Inferior parietal cortex (tissue), 1 donor: Measurements from ENCODE around the gene ADAMTS17.

Experiments used
- DNase-seq: peaks from one replicate; pipeline ENCODE4 v3.0.0-alpha.2; 2016; ENCODE audit errors: extremely low spot score

The ADAMTS17 gene

DNA sequence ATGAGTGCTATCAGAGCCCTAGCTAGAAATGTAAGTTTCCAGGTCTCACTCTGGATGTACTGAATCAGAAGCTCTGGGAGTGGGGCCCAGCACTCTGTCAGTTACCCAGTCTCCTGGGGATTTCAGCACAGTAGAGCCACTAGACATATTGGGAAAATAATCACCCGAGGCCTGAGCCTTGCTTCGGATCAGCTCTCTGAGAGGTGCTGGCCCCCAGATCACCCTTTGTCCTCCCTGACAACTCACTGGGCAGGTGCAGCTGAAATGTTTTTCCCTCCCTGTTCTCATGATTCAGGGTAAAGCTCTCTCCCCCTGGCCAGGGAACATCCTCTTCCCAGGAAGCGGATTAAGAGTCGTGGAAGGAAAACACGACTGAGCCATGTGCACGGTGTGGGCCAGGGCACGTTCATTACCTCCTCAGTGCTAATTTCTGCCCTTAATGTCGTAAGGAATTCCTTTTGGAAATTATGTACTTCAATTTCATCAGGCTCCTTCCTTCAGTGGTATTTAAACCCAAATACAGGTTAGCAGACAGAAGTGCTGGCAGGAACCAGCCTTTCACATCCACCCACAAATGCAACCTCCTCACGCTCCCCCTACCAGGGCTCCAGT, 311.8 kb downstream of the ADAMTS17 start:
- DNase-seq, result no peak

DNA sequence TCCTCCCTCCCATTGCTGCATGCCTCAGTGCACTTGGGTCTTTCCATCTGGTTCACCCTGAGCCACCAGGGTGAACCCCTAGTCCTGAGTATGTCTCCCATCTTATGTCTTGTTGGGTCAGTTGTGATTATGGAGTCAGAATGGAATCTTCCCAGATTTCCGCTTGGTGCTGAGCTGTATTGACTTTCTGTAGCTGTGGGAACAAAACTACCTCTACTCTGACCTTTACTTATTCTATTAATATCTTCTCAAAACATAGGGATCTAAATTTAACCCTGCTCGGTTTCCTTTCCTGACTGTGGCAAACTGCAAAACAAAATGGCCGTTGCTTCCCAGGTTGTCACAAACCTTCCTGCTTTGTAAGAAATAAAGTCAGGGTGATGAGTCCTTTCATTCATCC, 312.7 kb downstream of the ADAMTS17 start:
- no peak for DNase-seq

DNA sequence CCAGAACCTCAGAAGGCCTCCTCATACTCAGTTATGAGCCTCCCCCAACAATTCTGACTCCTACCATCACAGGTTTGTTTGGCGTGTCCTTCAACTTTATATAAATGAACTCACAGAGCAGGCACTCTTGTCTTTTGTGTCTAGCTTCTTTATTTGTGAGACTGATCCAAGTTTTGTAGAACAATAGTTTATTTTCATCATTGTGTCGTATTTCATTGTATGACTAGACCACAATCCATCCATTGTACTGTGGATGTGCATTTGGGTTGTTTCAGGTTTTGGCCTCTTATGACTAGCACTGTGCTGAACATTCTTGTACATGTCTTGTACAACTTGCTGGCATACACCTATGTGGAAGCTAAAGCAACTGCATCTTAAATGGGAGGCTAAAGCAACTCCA, 315.7 kb downstream of the ADAMTS17 start:
- DNase-seq, result no peak

DNA sequence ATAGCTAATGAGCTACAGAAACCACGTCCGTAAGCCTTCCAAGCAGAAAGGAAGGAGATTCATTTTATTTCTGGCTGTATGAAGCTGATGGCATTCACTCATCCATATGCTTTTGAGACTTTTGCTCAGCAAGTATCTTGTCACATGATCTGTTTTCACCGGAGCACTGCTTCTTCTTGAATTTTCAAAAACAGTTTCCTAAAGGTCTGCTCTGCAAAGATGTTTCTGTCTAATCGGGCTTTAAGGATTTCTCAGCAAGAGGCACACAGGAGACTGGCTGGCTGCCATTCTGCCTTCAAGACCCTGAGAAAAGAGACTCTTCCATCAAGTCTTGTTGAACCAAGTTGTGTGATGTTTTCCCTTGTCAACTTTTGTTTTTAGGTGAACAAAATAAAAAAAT, 319.0 kb downstream of the ADAMTS17 start:
- DNase-seq, result no peak

DNA sequence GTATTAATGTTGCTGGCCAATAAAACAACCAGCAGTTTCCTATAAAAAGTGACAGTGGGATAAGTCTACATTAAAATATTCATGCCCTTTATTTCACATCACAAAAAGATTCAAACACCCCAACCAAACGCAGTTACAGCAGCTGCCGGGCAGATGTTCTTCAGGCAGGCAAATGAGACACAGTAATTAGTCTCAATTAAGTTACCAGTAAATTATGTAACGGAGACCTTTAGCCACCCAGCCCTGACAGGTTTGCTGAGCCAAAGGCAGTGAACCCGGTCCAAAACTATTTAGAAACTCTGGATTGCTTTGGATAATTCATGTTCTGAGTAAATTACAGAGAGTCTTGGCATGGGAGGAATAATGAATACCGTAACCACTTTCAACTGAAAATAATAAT, 319.4 kb downstream of the ADAMTS17 start:
- DNase-seq, result no peak

DNA sequence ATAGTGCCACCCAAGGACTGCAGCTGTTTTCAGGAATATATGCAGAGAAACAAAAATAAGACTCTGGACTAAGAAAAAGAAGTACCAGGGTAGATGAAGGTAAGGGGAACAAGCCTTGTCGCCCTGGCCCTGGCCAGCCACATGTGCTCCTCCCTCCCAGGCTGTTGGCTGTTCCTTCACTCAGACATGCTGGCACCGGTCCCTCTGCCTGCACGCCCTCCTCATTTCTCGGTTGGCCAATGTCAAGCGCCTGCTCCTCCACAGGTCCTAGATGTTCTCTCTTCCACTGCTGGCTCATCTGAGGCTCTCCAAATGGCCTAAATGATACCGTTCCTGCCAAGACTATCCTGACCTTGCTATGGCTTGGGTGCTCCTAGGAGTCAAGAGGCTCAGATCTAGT, 320.1 kb downstream of the ADAMTS17 start:
- DNase-seq, result no peak

DNA sequence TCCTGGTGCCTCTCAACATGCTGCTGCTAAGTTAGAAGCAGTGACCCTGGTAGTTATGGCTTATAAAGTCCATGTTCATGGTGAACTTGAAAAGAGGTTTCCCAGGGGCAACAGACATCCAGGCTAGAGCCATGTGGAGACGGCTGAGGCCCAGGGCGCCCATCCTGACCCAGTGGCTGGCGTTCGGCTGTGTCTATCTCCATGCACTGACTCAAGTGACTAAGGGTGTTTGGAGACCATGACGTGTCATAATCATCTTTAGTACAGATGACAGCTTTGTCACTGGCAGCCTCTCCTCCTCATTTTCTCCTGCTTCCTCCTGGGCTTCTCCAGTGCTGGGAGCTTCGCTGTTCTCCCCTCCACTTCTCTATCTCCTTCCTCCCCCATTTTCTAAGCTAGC, 321.2 kb downstream of the ADAMTS17 start:
- DNase-seq, result no peak

DNA sequence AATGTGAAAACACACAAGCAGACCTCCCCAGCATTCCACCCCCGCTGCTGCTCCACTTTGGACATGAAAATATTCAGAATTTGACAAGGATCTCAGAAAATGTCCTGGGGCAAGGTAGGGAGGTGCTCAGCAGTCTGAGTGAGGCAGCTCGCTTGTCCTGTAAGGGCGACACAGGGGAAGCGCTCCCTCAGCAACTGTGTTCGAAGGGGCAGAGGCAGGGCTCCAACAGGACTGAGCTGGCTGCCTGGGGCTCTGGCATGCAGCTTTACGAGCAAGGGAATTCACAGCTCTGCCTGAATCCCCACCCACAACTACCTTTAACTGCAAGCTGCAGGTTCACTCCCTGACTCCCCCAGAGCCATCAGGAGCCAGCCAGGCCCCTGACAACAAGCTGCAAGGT, 321.6 kb downstream of the ADAMTS17 start:
- no peak for DNase-seq

DNA sequence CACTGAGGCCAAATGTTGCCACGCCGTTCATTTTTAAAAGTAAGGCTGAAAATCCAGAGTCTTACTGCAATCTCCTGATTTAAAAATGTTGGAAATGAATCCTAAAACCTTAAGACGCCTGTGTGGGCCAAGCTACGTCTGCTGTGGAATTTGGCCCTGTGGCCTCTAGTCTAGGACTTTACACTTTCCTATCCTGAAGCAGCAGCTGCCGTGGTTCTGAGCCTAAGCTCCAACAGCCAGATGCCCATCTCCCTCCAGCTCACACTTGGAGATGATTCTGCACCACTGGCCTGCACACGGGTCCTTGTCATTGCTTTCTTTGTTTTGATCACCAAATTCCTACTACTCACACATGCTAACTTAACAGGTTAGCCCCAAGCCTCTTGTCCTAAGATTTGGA, 322.2 kb downstream of the ADAMTS17 start:
- no peak for DNase-seq

DNA sequence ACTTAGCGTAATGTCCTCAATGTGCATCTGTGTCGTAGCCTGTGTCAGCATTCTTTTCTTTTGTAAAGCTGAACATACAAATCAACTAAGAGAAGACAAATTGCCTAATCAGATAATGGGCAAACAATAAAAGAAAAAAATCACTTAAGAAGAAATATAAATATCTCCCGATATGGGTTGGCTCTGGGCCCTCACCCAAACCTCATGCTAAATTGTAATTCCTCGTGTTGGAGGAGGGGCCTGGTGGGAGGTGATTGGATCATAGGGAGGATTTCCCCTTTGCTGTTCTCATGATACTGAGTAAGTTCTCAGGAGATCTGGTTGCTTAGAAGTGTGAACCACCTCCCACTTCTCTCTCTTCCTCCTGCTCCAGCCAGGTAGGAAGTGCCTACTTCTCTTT, 323.6 kb downstream of the ADAMTS17 start:
- DNase-seq, result no peak

DNA sequence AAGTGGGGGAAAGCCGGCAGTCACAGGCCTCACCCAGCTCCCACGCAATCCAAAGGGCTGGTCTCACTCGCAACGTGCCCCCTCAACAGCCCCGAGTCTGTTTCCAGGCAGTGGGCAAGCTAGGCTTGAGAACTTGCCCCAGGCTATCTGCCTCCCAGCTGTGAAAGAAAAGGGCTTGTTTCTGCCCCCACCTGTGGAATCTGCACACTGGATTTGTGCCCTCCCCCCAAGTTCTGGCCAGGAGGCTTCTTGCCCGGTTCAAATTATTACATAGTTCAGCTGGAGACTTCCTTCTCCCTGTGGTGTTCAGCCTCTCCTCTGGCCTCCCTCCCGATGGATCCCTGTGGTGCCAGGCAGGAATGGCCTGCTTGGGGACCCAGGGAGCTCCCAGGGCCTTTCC, 324.6 kb downstream of the ADAMTS17 start:
- no peak for DNase-seq

DNA sequence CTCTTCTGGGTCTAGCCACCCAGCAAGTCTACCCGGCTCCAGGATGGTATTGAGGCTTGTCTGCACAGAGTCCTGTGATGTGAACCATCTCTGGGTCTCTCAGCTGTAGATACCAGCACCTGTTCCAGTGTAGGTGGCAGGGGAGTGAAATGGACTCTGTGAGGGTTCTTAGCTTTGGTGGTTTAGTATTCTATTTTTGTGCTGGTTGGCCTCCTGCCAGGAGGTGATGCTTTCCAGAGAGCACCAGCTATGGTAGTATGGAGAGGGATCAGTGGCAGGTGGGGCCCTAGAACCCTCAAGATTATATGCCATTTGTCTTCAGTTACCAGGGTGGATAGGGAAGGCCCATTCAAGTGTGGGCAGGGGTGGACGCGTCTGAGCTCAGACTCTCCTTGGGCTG, 325.1 kb downstream of the ADAMTS17 start:
- DNase-seq, result no peak

DNA sequence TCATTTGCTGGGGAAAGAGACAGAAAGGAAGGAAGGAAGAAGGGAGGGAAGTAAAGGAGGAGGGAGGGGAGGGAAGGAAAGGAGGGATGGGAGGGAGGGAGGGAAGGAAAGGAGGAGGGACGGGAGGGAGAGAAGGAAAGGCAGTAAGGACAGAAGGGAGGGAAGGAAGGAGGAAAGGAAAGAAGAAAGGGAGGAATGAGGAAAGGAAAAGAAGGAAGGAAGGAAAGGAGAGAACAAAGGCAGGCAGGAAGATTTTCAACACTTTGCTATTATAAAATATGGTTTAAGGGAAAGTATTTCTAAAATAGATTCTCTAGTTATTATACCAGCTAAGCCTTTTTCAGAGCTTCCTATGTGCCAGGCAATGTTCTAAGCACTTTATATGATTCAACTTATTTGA, 330.5 kb downstream of the ADAMTS17 start:
- no peak for DNase-seq

DNA sequence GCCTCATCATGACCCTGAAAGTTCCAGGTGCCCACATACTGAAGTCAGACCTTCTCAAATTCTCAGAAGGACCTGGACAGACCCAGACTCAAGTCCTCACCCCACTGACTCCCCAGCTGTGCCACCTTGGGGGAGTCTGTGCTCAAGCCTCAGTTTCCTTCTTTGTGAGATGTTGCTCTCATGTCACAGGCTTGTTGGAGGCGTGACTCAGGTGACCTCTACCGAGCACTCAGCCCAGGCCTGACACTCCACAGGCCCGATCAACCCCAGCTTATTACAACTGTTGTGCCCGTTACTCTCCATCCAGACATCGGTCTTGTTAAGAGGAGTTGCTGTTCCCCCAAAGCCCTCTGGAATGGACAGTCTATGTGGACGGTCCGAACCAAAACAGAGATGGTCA, 332.4 kb downstream of the ADAMTS17 start:
- DNase-seq, result no peak

DNA sequence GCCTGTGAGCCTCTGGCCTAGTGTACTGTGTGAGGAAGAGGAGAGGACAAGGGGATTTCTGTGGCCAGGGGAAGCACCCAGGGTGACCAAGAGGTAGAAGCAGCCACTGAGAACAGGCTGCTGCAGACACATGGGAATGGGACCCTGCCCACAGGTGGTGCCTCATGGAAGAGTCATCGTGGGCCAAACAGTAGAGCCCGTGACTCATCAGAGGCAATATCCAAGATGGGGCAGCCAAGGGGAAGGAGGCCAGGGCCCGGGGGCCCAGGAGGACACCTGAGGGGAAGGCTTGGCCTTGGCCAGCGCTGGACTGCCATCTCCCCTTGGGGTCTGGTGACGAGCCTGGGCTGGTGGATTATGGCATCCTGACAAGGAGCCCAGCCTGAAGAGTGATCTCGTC, 333.5 kb downstream of the ADAMTS17 start:
- no peak for DNase-seq

DNA sequence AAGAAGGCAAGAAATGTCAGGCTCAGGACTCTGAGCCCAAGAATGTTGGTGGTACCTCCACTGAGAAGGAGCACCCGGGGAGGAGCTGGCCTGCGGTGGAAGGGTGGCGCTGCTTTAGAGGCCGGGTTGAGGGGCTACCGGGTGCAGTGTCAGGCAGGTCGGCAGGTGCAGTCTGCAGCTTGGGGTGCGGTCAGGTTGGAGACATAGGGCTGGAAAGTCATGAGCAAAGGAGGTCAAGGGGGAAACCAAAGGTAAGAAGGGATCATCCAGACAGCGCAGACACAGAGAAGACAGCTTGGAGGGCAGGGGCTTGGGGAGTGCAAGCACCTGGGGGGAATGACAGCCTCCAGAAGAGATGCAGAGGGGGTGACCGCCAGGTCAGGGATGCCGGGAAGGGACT, 334.2 kb downstream of the ADAMTS17 start:
- no peak for DNase-seq

DNA sequence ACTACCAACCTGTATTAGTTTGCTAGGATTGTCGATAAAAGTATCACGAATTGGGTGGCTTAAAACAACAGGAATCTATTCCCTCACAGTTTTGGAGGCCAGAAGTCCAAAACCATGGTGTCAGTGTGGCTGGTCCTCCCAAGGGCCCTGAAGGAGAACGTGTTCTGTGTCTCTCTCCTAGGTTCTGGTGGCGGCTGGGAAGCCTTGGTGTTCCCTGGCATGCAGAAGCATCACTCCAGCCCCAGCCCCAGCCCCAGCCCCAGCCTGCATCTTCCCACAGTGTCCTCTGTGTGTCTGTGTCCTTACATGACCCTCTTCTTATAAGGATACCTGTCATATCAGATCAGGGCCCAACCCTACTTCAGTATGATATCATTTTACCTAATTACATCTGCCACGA, 336.1 kb downstream of the ADAMTS17 start:
- no peak for DNase-seq

DNA sequence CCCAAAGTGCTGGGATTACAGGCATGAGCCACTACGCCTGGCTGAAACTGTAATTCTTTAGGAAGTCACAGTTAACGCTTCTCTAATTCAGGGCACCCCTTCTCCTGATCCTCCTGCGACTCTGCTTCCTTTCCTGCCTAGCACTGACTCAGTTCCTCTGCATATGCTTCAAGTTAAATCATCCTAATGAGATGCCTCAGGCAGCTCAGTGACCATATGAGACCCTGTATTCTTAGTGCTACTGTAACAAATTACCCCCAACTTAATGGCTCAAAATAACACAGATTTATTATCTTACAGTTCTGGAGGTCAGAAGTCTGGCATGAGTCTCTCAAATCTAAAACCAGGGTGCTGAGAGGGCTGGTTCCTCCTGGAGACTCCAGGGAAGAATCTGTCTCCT, 336.8 kb downstream of the ADAMTS17 start:
- DNase-seq, result no peak

DNA sequence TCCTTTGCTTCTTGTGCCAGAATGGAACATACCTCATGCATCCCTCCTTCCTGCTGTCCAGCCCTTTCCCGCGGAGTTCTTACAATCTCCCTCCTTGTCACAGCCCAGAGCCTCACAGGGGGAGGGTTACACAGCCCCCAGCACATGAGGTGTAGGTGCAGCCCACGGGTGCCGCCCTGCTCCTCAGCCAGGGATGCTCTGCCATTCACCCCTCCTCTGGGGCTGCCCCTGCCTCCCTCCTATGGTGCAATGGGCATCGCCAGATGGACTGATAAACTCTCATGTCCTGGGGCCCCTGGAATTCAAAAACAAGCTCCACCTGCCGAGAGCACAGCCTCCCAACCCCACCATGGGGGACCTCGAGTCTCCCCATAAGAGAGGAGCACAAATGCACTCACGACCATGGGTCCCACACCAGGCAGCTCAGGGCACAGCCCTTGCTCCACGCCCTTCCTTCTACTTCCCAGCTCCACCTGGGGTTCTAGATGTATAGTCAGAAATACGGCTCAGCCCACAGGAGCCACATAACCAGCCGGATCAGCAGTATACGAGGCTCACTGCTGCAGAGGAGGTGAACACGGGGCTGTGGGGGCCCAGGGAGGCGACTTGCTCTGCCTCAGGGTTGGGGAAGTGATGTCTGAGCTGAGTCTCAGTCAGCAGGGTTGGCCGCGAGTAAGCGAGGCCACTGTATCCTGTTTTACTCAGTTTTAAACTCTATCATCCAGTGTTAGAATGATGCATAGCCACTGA, 338.8 kb downstream of the ADAMTS17 start:
- DNase-seq, result no peak

DNA sequence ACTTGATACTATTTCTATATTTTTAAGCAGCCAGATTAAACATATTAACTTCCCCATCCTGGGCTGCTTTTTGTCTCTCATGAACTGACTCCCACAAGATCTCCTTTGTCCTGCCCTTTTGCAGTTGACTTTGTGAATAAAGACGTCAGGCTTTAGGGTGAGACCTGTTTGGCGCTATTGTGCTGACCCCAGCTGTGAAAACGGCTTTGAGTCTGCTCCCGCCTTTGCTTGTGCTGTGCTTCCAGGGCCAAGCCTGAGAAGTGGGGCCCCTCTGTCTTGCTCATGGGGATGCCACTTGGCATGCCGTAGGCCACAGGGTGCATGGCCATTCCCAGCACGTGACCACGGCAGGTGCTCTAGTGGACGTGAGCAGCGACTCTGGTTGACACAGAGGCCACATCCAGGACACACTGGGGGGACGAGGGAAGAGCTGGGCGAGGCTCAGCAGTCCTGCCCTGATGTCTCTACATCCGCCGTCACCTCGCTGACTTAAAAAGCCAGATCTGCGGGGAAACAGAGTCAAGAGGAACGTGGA, 339.6 kb downstream of the ADAMTS17 start:
- DNase-seq, result no peak

DNA sequence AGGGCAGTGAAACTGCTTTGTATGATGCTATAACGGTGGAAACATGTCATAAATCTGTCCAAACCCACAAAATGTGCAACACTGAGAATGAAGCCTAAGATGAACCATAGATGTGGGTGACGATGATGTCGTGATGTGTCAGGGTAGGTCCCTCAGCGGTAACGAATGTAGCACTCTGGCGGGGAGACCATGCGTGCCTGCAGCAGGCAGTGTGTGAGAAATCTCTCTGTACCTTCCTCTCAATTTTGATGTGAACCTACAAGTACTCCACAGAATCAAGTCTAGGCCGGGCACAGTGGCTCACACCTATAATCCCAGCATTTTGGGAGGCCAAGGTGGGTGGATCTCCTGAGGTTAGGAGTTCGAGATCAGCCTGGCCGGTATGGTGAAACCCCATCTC, 340.4 kb downstream of the ADAMTS17 start:
- no peak for DNase-seq

DNA sequence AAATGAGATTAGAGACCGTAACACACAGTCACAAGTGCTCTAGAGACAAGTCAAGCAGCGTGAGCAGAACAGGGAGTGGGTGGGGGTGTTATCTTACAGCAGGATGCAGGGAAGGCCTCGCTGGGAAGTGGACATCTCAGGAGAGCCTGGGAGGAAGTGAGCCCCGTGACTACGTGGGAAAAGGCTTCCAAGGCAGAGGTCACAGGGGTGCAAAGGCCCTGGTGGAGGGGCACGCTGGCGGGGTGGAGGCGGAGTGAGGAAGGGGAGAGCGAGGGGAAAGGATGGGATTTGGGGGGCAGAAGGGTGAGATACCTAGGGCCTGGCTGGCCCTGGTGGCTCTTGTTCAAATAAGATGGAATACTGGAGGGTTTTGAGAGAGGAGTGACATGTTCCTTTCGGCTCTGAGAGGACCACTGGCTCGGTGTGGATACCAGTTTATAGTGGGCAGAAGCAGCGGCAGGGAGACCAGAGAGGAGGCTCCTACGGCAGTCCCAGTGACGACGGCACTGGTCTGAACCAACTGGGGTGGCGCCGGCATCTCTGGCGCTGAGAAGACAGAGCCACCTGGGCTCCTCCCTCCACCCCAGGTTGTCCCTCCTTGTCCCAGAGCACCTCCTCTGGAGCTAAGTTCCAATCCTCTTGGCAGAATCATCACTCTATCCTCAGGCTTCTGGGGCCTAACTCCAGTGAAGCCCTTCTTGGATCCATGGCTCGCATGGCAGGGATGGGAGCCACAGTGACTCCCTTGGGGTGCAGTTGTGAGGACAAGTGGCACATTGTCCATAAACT, 342.3 kb downstream of the ADAMTS17 start:
- DNase-seq, result no peak

DNA sequence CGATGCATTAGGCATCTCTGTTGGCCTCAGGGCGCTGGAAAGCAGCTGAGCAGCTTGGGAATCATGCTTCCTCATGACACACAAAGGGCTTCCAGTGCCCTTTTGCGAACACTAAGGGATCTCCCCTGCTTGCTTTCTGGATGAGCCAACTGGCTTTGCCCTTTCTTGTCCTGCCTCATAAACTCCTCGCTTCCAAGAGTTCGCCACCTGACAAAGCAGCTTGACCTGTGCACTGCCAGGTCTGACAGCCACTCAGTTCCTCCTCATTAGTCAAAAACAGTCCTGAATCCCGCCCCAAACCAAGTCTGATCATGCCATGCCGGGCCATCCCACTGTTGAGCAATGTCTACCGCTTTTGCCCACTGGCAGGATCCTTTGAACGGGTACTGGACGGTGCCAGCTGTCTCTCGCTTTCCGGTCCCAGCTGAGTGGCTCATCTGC, 343.1 kb downstream of the ADAMTS17 start:
- DNase-seq, result no peak
